GM23338 (cell line): ENCODE results near the gene FAM13A.

Experiments used
- CREB1 ChIP-seq: fragments of 250-450 bp; sonication (Bioruptor Pico); IDR thresholded peaks from 2 replicates; pipeline ENCODE4 v1.5.0; 2020; ENCODE audit warnings: low read depth, mild to moderate bottlenecking, moderate library complexity
- CTCF ChIP-seq, 2 experiments: fragments of 200-600 bp in 1 of 2; sonication (generic) in 1 of 2; conservative IDR thresholded peaks; 2 replicates each; pipeline versions ENCODE4 v1.5.1 to v1.6.1; 2016 to 2017; ENCODE audit warnings: antibody characterized with exemption in 2 of 2, low read depth in 2 of 2, mild to moderate bottlenecking in 2 of 2, moderate library complexity in 1 of 2
- ETS1 ChIP-seq: IDR thresholded peaks from 2 replicates; pipeline ENCODE4 v1.6.1; 2016; ENCODE audit warnings: antibody characterized with exemption
- EZH2 ChIP-seq: fragments of 200-600 bp; sonication (generic); IDR thresholded peaks from one replicate; pipeline ENCODE4 v1.8.0; 2017; ENCODE audit warnings: antibody characterized with exemption, mild to moderate bottlenecking, low read depth; ENCODE audit not compliant: unreplicated experiment
- EZH2phosphoT487 ChIP-seq: fragments of 200-600 bp; sonication (generic); IDR thresholded peaks from one replicate; pipeline ENCODE4 v1.8.1; 2018; ENCODE audit warnings: antibody characterized with exemption; ENCODE audit not compliant: unreplicated experiment
- POLR2AphosphoS5 ChIP-seq: IDR thresholded peaks from 2 replicates; pipeline ENCODE4 v1.6.1; 2016; ENCODE audit warnings: antibody characterized with exemption, low read depth
- REST ChIP-seq: IDR thresholded peaks from one replicate; pipeline ENCODE4 v1.6.1; 2018; ENCODE audit warnings: antibody characterized with exemption; ENCODE audit not compliant: unreplicated experiment
- STAT1 ChIP-seq: IDR thresholded peaks from one replicate; pipeline ENCODE4 v1.6.1; 2016; ENCODE audit warnings: antibody characterized with exemption; ENCODE audit not compliant: unreplicated experiment
- TF ChIP-seq, protein P1 (sequence below): fragments of 250-450 bp; sonication (Bioruptor Pico); IDR thresholded peaks from 2 replicates; pipeline ENCODE4 v1.5.0; 2020; ENCODE audit warnings: mild to moderate bottlenecking, moderate library complexity

- no peak for TF ChIP-seq CTCF (conservative IDR thresholded peaks at IDR 0.05; ENCODE audit: low read depth in 2 of 2)
- TF ChIP-seq POLR2AphosphoS5, result no peak
- no peak for TF ChIP-seq ETS1
- no peak for TF ChIP-seq CREB1 (CRISPR knock-in tag)
- TF ChIP-seq EZH2, result no peak
- TF ChIP-seq REST, result no peak
- no peak for TF ChIP-seq EZH2phosphoT487
- TF ChIP-seq, protein P1, sequence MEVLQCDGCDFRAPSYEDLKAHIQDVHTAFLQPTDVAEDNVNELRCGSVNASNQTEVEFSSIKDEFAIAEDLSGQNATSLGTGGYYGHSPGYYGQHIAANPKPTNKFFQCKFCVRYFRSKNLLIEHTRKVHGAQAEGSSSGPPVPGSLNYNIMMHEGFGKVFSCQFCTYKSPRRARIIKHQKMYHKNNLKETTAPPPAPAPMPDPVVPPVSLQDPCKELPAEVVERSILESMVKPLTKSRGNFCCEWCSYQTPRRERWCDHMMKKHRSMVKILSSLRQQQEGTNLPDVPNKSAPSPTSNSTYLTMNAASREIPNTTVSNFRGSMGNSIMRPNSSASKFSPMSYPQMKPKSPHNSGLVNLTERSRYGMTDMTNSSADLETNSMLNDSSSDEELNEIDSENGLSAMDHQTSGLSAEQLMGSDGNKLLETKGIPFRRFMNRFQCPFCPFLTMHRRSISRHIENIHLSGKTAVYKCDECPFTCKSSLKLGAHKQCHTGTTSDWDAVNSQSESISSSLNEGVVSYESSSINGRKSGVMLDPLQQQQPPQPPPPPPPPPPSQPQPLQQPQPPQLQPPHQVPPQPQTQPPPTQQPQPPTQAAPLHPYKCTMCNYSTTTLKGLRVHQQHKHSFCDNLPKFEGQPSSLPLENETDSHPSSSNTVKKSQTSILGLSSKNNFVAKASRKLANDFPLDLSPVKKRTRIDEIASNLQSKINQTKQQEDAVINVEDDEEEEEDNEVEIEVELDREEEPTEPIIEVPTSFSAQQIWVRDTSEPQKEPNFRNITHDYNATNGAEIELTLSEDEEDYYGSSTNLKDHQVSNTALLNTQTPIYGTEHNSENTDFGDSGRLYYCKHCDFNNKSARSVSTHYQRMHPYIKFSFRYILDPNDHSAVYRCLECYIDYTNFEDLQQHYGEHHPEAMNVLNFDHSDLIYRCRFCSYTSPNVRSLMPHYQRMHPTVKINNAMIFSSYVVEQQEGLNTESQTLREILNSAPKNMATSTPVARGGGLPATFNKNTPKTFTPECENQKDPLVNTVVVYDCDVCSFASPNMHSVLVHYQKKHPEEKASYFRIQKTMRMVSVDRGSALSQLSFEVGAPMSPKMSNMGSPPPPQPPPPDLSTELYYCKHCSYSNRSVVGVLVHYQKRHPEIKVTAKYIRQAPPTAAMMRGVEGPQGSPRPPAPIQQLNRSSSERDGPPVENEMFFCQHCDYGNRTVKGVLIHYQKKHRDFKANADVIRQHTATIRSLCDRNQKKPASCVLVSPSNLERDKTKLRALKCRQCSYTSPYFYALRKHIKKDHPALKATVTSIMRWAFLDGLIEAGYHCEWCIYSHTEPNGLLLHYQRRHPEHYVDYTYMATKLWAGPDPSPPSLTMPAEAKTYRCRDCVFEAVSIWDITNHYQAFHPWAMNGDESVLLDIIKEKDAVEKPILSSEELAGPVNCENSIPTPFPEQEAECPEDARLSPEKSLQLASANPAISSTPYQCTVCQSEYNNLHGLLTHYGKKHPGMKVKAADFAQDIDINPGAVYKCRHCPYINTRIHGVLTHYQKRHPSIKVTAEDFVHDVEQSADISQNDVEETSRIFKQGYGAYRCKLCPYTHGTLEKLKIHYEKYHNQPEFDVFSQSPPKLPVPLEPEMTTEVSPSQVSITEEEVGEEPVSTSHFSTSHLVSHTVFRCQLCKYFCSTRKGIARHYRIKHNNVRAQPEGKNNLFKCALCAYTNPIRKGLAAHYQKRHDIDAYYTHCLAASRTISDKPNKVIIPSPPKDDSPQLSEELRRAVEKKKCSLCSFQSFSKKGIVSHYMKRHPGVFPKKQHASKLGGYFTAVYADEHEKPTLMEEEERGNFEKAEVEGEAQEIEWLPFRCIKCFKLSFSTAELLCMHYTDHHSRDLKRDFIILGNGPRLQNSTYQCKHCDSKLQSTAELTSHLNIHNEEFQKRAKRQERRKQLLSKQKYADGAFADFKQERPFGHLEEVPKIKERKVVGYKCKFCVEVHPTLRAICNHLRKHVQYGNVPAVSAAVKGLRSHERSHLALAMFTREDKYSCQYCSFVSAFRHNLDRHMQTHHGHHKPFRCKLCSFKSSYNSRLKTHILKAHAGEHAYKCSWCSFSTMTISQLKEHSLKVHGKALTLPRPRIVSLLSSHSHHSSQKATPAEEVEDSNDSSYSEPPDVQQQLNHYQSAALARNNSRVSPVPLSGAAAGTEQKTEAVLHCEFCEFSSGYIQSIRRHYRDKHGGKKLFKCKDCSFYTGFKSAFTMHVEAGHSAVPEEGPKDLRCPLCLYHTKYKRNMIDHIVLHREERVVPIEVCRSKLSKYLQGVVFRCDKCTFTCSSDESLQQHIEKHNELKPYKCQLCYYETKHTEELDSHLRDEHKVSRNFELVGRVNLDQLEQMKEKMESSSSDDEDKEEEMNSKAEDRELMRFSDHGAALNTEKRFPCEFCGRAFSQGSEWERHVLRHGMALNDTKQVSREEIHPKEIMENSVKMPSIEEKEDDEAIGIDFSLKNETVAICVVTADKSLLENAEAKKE (CRISPR knock-in tag), result no peak
- TF ChIP-seq STAT1, result no peak
Measured at GRCh38 chr4:88969746-88970145, 87.2 kb downstream of the FAM13A start.
